GM21529 (cell line): ENCODE measurements around the gene PSTK.

Experiments
- ATAC-seq: cut with Tn5 transposase; IDR thresholded peaks from one replicate; pipeline ENCODE4 v1.9.1; 2021; ENCODE audit not compliant: unreplicated experiment

PSTK gene

DNA sequence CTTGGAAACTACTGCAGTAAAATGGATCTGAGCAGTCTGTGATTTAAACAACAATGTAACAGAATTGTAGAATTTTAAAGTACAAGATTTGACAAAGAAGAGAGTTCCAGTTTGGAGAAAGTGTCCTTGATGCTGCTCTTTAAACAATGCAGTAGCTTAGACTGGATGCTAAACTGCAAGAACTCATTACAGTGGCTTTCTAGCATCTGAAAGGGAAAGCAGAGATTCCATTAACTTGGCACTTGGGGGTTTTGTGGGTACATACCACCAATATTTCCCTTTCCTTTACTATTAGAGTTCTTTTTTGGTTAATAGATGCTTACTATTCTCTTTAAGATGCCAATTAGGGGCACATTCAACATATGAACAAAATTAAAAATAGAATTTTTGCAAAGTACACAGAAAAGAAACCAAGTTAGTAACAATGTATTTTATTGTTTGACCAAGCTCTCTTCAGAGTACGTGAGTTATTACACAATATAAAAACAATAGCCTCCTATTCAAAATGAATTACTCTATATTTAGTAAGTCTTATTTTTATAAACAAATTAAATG, 11.9 kb downstream of the PSTK start:
- no peak for ATAC-seq

DNA sequence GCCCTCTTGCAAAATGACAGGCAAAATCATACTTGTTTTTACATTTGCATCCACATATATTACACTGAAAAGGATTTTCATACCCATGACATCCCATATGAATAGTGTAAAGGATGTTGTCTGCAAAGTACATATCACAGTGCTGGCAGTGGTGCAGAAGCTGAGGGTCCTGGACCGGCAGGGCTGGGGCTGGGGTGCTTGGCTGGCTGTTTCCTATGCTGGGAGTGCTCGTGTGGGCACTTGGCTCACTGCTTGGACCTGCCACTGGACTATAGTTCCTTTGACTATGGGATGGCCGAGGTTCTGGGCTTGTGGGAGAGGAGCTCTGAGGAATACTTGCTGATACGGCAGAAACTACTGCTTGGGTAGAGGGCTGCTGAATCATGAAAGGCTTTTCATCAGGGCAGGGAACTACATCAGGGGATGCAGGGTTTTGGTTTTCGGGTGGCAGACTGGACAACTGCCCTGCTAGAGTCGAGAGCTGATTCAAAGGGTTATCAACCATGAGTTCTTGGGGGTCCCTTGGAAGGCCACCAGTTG, 13.7 kb downstream of the PSTK start:
- no peak for ATAC-seq

DNA sequence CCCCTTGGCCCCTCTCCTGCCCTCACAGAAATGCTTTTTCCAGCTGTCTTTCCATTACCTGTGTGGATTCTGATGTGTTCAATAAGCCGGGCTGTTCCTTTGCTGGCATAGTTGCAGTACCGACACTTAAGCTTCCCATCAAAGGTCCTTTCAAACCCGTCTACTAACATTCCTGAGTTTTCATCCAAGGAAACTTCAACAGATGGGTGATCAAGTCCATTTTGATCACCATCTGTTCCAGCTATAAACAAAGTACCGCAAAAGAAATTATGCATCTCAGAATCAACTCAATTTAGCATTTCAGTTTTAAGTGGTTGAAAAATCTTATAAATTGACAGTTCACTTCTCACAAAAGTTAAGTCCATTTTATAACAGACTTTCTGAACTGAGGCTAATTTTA, 15.7 kb downstream of the PSTK start:
- ATAC-seq = no peak

DNA sequence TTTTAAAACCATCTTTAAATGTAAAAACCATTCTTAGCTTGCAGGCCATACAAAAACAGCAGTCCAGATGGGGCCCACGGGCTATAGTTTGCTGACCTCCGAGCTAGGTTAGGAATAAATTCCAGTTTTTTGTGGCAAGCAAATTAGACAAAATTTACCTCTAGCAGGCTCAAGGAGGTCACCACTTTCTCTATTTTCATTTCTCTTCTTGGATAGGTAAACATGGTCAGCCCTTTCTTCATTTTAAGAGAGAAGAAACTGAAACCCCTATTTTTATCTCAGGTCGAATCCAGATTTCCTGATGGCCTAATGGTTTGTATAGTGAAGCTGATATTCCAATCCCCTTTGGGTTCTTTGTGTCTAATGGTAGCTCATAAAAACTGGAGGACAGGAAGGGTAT, 17.7 kb downstream of the PSTK start:
- ATAC-seq = peak; percentile 58

DNA sequence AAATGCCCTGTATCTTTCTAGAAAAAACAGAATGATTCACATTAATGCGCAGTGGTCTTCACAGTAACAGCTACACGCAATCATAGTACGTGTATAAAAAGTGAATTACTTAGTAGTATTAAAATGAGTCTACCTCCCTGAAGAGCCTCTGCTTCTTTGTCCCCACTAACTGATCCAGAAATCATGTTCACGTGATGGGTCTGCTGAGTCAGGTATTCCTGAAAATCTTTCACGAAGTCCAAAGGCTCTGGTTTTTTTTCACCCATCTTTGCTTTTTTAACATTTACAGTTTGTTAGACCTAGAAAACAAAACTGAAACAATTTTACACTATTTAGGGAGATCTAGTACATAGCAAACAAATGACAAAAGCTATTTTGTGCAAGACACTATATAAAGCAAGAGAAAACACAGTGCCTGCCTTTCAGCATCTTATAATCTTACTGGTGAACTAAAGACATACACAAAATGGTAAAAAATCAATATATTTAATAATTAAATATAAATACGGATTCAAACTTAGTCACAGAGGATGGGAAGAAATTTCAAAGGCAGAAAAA, 18.2 kb downstream of the PSTK start:
- ATAC-seq = no peak

DNA sequence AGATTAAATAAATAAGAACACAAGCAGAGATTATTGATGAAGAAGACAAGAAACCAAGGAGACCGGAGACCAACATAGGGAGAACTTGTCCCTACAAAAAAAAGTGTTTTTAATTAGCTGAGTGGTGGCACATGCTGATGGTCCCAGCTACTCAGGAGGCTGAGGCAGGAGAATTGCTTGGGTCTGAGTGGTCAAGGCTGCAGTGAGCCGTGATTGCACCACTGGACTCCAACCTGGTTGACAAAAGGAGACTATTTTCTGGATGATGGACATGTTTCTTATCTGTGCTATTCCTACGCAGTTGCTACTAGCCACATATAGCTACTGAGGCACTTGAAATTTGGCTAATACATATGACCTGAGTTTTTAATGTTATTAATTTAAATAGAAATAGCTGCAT, 18.7 kb downstream of the PSTK start:
- no peak for ATAC-seq

DNA sequence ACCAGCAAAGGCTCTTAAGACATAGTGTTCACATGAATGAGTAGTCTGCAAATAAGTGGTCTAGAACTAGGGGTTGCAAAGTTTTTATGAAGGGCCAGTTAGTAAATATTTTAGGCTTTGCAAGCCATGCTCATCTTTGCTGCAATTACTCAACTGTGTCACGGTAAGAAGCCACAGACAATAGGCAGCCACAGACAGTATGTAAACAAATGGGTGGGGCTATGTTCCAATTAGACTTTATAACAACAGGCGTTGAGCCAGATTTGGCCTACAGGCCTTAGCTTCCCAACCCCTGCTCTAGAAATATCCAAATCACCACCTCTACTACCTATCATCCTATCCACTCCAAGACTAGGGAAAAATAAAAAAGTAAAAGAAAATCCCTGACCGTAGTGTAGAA, 19.1 kb downstream of the PSTK start:
- no peak for ATAC-seq

DNA sequence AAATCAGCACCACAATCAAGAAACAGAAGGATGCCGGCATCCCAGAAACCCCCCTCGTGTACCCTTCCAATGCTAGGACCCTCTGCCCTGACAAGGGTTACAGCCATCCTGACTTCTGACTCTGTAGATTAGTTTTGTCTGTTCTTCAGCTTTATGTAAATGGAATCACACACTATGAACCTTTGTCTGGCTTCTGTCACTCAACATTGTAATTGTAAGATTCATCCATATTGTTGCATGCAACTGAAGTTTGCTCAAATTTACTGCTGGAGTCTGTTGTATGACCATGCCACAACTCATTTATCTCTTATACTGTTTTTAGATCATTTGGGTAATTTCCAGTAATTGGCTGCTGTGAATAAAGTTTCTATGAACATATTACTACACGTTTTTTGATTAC, 20.0 kb downstream of the PSTK start:
- no peak for ATAC-seq

DNA sequence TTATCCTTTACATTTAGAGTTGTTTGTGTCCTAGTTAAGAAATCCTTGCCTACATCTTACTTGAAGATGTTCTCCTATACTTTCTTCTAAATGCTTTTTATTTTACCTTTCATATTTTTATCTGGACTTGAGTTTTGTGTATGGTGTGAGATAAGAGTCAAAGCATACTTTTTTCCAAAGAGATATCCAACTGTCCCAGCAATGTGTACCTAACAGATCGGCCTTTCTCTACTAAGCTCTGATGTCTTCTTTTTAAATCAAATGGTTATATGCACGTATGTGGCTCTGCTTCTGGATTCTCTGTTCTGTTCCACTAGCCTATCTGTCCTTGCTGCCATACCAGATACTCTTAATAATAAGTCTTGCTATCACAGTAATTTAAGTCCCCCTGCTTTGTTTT, 21.2 kb downstream of the PSTK start:
- ATAC-seq = no peak

DNA sequence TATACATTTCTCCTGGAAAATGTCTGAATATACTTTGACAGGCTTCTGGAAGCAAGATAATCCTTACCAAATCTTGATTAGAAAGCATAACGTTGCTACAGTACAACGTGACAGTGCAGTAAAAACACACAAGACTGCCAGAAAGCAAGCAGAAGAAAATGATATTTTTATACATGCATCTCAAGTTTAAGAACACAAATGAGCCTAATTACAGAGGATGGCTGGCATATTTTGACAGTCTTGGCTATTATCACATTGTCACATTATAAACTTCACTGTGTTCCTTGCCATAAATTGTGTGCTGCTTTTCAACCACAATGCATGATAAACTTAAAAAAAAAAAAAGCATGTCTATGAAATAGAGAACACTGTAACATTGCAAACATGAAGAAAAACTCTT, 24.1 kb downstream of the PSTK start:
- ATAC-seq = no peak

DNA sequence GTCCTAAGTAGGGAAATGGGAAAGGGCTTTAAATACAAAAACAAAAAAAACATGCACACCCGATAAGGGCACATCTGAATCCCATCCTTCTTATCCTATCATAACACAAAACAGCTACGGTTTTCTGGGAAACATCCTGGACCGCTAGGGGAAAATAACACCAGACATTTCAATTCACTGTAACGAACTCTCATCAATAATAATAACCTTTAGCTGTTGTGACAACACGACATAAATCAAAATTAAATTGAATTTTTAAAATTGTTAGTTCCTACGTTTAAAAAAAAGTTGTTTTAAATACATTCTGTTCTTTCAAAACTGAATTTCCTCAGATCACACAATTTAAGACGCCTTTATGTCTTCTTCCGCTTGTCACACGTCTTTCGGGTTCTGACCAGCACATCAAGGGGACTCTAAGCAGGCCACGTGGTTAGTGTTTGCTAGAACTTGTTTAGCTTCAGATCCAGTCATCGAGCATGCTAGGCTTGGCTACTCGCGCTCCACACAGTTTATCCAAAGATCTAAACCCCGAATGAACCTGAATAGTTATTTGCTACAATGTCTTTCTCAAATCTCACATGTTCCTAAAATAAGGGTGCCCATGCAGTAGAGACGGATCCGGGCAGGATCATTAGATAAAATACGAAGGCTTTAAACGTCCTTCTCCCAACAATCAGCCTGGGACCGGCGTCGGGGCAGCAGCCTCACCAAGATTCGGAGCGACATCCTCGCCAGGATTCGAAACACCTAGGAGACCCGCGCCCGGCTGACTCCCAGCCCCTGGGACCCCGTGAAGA, 27.6 kb downstream of the PSTK start:
- ATAC-seq = peak; percentile 51

DNA sequence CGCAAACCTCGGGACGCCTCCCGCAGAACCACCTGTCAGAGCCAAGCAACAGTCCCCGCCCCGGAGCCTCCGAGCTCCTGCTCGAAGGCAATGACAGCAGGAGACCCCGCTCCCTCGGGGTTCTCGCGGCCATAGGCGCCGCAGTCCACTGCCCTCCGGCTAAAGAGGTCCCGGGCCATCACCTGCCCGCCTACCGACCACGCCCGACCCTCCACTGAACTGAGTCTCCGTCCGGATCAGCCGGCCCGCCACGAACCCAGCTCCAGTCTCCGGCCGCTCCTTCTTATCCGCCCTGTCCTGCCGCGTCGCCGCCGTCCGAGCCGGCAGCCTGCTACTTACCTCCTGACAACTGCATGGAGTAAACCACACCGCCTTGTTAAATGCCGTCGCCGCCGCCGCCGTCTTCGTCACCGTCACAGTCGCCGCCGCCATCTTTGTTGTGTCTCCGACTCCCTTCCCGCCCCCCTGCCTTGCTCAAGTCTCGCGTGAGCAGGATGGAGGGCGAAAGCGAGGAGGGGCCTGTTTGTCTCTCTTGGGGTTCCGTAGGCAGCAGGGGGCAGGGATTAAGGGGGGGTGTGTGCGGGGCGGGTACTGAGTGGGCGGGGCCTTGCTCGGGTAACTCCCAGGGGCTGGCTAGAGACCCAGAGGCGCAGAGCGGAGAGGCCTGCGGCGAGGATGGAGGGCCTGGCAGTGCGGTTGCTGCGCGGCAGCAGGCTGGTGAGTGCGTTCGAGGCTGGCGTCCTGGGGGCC, 28.3 kb downstream of the PSTK start, which contains the start of the genes ACADSB and IKZF5:
ACADSB (plus strand) TSS at position 652 of the 750 bp plus-strand sequence; CDS start at position 676, 24 bp downstream.
IKZF5 (minus strand) TSS at position 441 of the 750 bp plus-strand sequence. CDS start 10,170 bp downstream, outside the sequence.
- ATAC-seq = peak; percentile 83

DNA sequence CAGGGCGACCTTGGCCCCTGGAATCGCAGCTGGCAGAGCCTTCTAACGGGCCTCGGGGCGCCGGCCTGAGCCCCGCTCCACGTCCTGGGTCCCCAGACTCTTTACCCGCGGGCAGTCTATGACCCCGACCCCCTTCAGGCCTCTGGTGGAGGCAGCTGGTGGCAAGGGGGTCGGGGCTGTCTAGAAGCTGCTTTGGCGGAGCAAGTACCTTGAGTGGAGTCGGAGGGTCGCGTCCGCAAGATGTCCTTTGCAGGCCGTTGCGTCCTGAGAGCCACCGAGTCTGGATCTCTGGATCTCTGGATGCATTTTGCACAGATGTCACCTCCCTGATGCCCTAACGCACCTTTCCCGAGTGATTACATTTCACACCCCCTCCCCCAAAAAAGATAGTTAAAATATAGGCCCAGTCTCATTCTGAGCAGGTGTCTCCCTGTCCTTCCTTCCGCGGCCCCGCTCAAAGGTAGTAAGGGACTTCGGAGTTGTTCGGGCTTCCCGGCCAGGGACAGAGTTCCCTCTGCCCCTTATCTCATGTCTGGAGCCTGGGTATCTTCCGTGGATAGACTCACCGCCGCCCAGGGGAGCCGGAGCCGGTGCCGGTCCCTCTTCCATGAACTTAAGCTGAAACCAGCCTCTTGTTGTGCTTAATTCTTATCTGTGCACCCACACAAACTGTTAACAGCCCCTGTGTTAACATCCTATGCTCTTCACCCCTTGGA, 29.1 kb downstream of the PSTK start:
- peak; percentile 25 for ATAC-seq

DNA sequence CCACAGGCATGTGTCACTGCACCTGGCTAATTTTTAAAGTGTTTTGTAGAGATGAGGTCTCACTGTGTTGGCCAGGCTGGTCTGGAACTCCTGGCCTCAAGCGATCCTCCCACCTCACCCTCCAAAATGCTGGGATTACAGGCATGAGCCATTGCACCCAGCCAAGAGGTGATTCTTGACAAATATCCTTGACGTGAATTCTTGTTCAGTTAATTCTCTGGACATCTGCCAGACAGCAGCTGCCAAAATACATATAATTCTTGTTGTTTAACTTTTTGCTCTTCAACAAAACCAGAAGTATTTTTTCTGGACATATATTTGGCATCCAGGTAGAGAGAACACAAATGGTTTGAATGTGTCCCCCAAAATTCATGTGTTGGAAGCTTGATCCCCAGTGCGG, 31.8 kb downstream of the PSTK start:
- ATAC-seq = no peak

DNA sequence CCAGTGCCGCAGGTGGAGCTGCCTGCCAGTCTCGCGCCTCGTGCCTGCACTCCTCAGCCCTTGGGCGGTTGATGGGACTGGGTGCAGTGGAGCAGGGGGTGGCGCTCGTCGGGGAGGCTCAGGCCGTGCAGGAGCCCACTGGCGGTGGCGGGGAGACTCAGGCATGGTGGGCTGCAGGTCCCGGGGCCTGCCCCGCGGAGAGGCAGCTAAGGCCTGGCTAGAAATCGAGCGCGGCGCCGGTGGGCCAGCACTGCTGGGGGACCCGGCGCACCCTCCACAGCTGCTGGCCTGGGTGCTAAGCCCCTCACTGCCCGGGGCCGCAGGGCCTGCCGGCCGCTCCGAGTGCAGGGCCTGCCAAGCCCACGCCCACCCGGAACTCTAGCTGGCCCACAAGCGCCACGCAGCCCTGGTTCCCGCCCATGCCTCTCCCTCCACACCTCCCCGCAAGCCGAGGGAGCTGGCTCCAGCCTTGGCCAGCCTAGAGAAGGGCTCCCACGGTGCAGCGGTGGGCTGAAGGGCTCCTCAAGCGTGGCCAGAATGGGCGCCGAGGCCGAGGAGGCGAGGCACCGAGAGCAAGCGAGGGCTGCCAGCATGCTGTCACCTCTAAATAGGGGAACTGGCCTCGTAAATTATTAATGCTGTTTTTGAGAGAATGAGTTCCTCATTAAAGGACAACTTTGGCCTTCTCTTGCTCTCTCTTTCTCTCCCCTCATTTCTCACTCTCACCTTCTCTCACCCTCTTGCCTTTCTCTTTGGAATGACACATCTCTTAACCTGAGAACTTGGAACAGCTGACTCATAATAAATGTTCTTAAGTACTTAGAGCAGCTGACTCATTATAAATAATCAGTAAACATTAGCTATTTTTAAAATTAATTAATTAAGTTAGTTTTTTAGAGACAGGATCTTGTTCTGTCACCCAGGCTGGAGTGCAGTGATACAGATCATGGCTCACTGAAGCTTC, 33.5 kb downstream of the PSTK start:
- no peak for ATAC-seq

DNA sequence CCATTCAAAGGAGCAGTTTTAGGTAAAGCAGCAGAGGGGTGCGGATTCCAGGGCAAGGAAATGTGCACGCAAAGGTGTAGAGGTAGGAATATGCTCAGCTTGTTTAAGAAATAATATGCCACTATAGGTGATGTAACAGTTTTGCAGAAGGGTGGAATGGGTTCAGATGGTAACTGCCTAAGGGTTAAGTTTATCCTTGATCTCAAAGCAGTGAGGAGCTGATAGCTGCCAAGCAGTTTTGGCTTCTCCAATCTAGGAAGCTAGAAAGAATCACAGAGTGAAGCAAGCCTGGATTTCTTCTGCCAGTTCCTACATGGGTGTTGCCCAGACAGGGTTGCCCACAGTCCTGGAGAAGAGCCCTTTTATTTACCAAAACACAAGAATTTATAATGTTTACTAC, 34.6 kb downstream of the PSTK start:
- ATAC-seq = no peak

DNA sequence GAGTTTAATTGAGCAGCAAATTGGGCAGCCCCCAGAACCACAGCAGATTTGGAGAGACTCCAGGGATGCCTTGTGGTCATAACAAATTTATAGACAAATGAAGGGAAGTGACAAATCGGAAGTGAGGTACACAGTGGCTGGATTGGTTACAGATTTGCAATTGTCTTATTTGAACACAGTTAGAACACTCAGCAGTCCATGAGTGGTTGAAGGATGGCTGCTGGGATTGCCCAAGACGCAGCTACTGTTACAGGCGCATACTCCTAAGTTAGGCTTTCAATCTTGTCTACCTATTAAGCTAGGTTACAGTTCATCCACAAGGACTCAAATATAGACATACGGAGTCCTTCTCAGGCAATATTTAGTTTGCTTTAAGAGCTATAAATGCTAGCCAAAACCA, 36.0 kb downstream of the PSTK start:
- no peak for ATAC-seq

DNA sequence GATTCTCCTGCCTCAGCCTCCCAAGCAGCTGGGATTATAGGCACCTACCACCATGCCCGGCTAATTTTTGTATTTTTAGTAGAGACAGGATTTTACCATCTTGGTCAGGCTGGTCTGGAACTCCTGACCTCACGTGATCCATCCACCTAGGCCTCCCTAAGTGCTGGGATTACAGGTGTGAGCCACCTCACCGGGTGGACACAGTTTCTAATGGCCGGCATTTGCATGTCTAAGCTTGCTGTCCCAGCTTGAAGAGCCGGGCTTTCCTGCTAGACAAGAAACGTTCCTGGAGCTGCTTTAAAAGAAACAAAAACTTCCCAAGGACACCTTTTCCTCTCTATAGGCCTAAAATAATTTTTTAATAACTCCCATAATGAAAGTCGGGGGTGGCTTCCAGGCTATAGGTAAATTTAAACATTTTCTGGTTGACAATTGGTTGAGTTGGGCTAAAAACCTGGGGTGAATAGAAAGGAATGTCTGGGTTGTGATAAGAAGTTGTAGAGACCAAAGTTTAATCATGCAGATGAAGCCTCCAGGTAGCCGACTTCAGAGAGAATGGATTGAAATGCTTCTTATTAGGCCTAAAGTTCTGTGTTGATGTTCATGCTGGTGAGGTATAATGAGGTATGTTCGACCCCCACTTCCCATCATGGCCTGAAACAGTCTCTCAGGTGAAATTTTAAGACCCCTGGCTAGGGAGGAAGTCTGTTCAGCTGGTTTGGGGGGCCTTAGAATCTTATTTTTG, 37.4 kb downstream of the PSTK start:
- no peak for ATAC-seq

DNA sequence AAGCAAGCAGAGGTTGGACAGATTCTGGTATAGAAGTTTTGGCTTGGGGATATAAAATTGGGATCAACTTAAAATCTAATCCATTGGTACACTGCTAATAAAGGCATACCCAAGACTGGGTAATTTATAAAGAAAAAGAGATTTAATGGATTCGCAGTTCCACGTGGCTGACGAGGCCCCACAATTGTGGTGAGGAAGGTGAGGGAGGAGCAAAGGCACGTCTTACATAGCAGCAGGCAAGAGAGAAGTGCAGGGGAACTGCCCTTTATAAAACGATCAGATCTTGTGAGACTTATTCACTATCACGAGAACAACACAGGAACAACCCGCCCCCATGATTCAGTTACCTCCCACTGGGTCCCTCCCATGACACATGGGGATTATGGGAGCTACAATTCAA, 38.3 kb downstream of the PSTK start:
- no peak for ATAC-seq
